ENCODE data around the gene SKAP1. TPM values are rescaled to one million over a fixed set of nuclear protein-coding genes. Genes with fewer than 3 reads are reported as not detected.

Gene SKAP1
- polyA plus RNA-seq, 3 donors, result 0.13 to 1.0 (median 0.52) TPM

GRCh38 chr17:48195910-48196309 lies 234.1 kb downstream of the SKAP1 start:
- no peak overlapping the region for H2AFZ ChIP-seq (ENCODE audit: insufficient read depth, low read depth, low read length, poor library complexity, severe bottlenecking)
- no peak overlapping the region for H3K4me3 Mint-ChIP-seq
- no peaks in the 10 kb centered on the region for H3K79me2 ChIP-seq (ENCODE audit: insufficient read depth, low read length)
- DNase-seq, result no peak
- no peaks in the 10 kb centered on the region for H4K20me1 ChIP-seq (ENCODE audit: insufficient read depth, low read length)
- TF ChIP-seq, protein P1, sequence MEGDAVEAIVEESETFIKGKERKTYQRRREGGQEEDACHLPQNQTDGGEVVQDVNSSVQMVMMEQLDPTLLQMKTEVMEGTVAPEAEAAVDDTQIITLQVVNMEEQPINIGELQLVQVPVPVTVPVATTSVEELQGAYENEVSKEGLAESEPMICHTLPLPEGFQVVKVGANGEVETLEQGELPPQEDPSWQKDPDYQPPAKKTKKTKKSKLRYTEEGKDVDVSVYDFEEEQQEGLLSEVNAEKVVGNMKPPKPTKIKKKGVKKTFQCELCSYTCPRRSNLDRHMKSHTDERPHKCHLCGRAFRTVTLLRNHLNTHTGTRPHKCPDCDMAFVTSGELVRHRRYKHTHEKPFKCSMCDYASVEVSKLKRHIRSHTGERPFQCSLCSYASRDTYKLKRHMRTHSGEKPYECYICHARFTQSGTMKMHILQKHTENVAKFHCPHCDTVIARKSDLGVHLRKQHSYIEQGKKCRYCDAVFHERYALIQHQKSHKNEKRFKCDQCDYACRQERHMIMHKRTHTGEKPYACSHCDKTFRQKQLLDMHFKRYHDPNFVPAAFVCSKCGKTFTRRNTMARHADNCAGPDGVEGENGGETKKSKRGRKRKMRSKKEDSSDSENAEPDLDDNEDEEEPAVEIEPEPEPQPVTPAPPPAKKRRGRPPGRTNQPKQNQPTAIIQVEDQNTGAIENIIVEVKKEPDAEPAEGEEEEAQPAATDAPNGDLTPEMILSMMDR (IDR thresholded peaks at IDR 0.05), result no peak
- H3K9ac ChIP-seq (ENCODE audit: insufficient read depth, low read length, poor library complexity, severe bottlenecking), result no peak overlapping the region
- peaks cover 8% of the 10 kb centered on the region for H3K4me1 Mint-ChIP-seq
- H3K4me3 ChIP-seq (replicated peaks in 1 of 3; ENCODE audit: low read depth in 2 of 3, low read length in 3 of 3), result no peak overlapping the region
- H3K36me3 Mint-ChIP-seq, result no peaks in the 10 kb centered on the region
- peaks cover 7 to 10% of the 10 kb centered on the region in 2 donors for H3K27me3 ChIP-seq (ENCODE audit: control insufficient read depth in 2 of 2, insufficient read depth in 2 of 2, low read length in 2 of 2)
- no peak overlapping the region for H3K27ac Mint-ChIP-seq
- peaks cover 10 to 29% (median 23%) of the 10 kb centered on the region in 3 donors for H3K27me3 Mint-ChIP-seq (ENCODE audit: low read depth in 3 of 3)
- H3K27ac ChIP-seq (ENCODE audit: low read depth in 1 of 2, low read length in 2 of 2), result no peak overlapping the region
- H3K36me3 ChIP-seq (replicated peaks in 1 of 2; ENCODE audit: control insufficient read depth in 1 of 2, insufficient read depth in 2 of 2, low read length in 2 of 2), result no peaks in the 10 kb centered on the region
- intact Hi-C loops (cut with micrococcal nuclease), result no loop called here
- no peak overlapping the region for H3K4me2 ChIP-seq (replicated peaks; ENCODE audit: extremely low read depth, low read length, poor library complexity, severe bottlenecking)
- H3K9me3 ChIP-seq (replicated peaks in 1 of 2; ENCODE audit: control insufficient read depth in 1 of 2, insufficient read depth in 1 of 2, low read length in 2 of 2), result no peaks in the 10 kb centered on the region
- no peaks in the 10 kb centered on the region for H3K9me3 Mint-ChIP-seq
- no peaks in the 10 kb centered on the region for H3K4me1 ChIP-seq (ENCODE audit: control insufficient read depth in 1 of 2, insufficient read depth in 2 of 2, low read length in 2 of 2)

DNA sequence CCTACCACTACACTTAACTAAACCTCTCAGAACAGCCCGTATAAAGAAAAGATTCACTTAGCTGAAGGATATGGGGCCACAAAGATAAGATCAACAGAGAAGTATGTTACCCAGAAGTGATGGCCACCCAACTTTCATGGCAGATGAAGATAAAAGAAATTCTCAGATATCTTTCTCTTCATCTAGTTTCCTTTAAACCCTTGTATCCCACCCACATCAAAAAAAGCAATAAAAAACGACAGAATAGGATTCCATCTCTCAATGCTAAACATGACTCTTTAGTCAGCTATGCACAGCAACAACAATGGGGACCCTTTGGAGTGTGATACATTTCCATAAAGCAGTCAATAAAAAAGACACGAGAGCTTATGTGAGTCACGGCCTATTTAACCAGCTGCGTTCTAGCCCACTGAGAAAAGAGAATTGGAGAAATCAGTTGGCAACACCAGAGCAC lies 235.9 kb downstream of the SKAP1 start:
- H3K27ac Mint-ChIP-seq, result no peak overlapping the region
- no peaks in the 10 kb centered on the region for H3K36me3 Mint-ChIP-seq
- H3K4me2 ChIP-seq (replicated peaks; ENCODE audit: extremely low read depth, low read length, poor library complexity, severe bottlenecking), result no peak overlapping the region
- 53% methylated on average over 4 of the region's 5 CpGs for WGBS (ENCODE audit: insufficient coverage)
- H3K27me3 Mint-ChIP-seq (ENCODE audit: low read depth in 3 of 3), result peaks cover 12 to 29% (median 18%) of the 10 kb centered on the region in 3 donors
- no peak overlapping the region for H2AFZ ChIP-seq (ENCODE audit: insufficient read depth, low read depth, low read length, poor library complexity, severe bottlenecking)
- no peaks in the 10 kb centered on the region for H3K4me1 ChIP-seq (ENCODE audit: control insufficient read depth in 1 of 2, insufficient read depth in 2 of 2, low read length in 2 of 2)
- peak overlapping the region in 1 of 2 donors; percentile 17 for H3K4me3 Mint-ChIP-seq
- peaks cover 7 to 10% of the 10 kb centered on the region in 2 donors for H3K27me3 ChIP-seq (ENCODE audit: control insufficient read depth in 2 of 2, insufficient read depth in 2 of 2, low read length in 2 of 2)
- no peaks in the 10 kb centered on the region for H4K20me1 ChIP-seq (ENCODE audit: insufficient read depth, low read length)
- intact Hi-C loops (cut with micrococcal nuclease), result no loop called here
- TF ChIP-seq, protein P1 (IDR thresholded peaks at IDR 0.05), result no peak
- no peaks in the 10 kb centered on the region for H3K36me3 ChIP-seq (replicated peaks in 1 of 2; ENCODE audit: control insufficient read depth in 1 of 2, insufficient read depth in 2 of 2, low read length in 2 of 2)
- no peaks in the 10 kb centered on the region for H3K9me3 ChIP-seq (replicated peaks in 1 of 2; ENCODE audit: control insufficient read depth in 1 of 2, insufficient read depth in 1 of 2, low read length in 2 of 2)
- no peaks in the 10 kb centered on the region for H3K9me3 Mint-ChIP-seq
- no peak overlapping the region for H3K4me3 ChIP-seq (replicated peaks in 1 of 3; ENCODE audit: low read depth in 2 of 3, low read length in 3 of 3)
- no peak for DNase-seq
- no peak overlapping the region for H3K9ac ChIP-seq (ENCODE audit: insufficient read depth, low read length, poor library complexity, severe bottlenecking)
- no peak overlapping the region for H3K27ac ChIP-seq (ENCODE audit: low read depth in 1 of 2, low read length in 2 of 2)
- H3K79me2 ChIP-seq (ENCODE audit: insufficient read depth, low read length), result no peaks in the 10 kb centered on the region
- H3K4me1 Mint-ChIP-seq, result peaks cover 6% of the 10 kb centered on the region
